Esophagus squamous epithelium (tissue), 4 donors: ENCODE results near the gene PPP1R12C.

ENCODE experiments used
- CTCF ChIP-seq, 6 experiments: fragments of 450-650 bp in 4 of 6; fragments of 200-600 bp in 2 of 6; sonication (generic) in 2 of 6; IDR thresholded peaks; one replicate each; pipeline ENCODE4 v1.5.1; 2016 to 2019; ENCODE audit warnings: antibody characterized with exemption in 6 of 6, mild to moderate bottlenecking in 4 of 6, moderate library complexity in 4 of 6
- POLR2A ChIP-seq, 4 donors: fragments of 450-650 bp; IDR thresholded peaks; one replicate each; pipeline ENCODE4 v1.6.1; 2017; ENCODE audit warnings: antibody characterized with exemption in 4 of 4, mild to moderate bottlenecking in 4 of 4, moderate library complexity in 3 of 4

- TF ChIP-seq POLR2A (IDR thresholded peaks at IDR 0.05) (no peak), CTCF (IDR thresholded peaks at IDR 0.05) (no peak)
These were observed 46.3 kb downstream of the PPP1R12C start for GRCh38 chr19:55071129-55071502.
